GM21390 (cell line): ENCODE data around the gene AMN.

ENCODE experiments used
- ATAC-seq: cut with Tn5 transposase; IDR thresholded peaks from one replicate; pipeline ENCODE4 v1.9.1; 2021; ENCODE audit not compliant: unreplicated experiment

The AMN gene

DNA sequence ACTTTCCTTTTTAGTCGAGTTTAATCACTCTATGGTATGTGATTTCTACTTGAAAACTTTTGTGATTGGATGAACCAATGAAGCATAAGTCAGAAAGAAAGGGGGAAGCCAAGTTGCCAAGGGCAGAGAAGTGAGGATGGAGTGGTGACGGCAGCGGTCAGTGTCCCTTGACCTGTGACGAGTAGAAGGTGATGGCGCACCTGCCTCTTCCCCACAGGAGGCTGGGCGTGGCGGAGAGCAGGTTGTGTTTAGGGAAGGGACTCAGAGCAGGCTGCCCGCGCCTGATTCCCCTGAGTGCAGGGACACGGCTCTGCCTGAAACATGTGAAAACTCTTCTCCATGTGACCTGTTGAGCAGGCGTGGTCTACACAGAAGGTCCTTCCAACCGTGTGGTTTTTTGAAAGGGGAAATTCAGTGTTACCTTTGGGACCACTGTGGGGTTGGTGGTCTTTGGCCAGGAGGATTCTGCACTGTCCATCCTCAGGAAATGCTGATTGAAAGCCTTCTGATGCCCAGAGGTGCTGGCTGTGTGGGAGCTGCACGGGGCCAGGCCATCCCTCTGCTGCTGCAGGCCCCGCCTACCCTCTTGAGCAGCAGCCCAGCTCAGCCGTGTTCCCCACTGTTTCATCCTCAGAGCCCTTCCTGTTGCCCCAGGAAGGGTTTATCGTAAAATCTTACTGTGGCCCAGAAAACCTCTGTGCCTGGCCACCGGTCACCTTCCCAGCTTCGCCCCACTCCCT, 23.5 kb upstream of the AMN start:
- no peak for ATAC-seq

DNA sequence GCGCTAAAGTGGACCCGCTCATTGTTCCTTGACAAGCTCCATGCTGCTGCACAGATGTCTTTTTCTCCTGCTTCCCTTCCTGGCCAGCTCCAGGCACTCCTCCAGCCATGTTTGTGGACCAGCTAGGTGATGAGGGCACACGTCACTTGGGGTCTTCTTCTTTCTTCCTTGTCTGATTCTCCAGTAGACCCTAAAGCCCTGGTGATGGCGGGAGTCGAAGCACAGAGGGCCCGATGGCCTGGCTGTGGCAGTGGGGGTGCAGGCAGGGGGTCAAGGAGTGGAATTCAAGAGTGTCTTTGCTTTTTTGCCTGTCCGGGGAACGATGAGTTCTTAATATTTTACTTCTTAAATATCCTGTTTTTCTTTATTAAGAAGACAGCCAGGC, 23.0 kb upstream of the AMN start:
- no peak for ATAC-seq

DNA sequence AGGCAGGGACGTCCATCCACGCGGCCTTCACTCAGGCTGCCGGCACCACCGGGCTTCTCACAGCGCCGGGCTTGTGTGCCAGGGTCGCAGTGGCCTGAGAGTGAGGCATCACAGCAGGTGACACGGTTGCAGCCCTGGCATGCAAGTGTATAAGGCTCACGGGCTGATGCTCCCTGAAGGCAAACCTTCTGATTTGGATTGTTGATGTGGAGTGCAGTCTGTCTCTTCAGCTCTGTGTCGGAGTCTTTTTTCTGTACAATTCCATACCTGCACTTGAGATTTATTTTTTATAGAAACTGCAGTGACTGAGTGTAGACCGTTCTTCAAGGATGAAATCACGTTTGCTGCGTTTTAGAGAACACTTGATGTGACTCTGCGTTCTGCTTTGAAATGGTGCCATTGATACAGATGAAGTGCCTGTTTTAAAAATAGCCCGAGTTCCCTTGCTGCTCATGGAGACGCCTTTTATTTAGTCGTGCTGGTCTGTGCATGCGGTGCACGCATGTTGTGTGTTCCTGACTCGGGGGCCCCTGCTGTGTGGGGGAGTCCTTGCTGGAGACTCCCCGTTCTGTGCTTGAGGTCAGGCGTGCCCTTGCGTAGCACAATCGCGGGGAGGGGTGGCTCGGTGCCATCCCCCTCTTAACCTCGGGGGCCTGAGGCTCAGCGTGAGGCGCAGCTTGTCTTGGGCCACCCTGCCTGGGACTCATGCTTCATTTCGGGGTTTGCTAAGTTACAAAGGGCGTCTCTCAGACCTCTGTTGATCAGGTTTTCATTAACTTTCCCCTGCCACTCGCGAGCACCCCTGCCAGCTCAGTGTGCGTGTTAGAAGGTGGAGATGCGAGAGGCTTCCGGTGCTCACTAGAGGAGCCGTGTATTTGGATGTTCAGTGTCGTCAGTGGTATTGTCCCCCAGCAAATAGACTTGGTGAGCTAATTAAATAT, 21.6 kb upstream of the AMN start:
- peak; percentile 62 for ATAC-seq

DNA sequence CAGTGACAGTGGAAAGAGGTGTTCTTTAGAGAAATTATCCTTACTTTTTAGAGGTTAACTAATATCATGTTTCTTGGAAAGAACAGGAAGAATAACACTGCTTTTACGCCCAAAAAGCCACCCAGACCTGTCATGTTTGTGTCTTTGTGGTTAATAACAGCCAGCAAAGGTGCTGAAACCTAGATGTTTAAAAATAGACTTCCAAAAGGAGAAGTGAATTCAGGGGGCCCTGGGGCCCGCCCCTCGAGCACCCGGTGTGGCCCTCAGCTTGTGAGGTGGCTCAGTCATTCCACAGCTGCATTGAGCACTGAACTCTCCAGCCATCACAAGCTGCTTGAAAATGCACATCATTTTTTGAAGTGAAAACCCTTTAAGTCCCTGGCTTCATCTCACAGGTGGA, 20.8 kb upstream of the AMN start:
- peak; percentile 83 for ATAC-seq

DNA sequence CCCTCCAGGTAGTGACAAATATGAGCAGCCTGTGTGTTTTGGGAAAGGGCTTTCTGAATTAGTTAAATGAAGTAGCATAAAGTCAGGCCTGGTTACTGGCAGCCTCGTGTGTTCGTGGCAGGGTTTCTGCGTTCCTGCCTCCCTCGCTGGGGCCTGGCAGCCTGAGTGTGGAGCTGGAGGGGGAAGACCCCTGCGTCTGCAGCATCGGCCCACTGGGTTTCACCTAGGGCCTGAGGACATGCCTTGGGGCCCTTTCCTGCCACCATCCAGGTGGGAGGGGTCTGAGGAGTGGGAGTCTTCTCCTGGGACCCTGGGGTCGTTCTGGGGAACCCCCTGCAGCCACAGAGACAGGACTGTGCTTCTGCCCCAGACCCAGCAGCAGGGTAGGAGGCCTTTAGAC, 20.4 kb upstream of the AMN start:
- ATAC-seq = peak; percentile 5

DNA sequence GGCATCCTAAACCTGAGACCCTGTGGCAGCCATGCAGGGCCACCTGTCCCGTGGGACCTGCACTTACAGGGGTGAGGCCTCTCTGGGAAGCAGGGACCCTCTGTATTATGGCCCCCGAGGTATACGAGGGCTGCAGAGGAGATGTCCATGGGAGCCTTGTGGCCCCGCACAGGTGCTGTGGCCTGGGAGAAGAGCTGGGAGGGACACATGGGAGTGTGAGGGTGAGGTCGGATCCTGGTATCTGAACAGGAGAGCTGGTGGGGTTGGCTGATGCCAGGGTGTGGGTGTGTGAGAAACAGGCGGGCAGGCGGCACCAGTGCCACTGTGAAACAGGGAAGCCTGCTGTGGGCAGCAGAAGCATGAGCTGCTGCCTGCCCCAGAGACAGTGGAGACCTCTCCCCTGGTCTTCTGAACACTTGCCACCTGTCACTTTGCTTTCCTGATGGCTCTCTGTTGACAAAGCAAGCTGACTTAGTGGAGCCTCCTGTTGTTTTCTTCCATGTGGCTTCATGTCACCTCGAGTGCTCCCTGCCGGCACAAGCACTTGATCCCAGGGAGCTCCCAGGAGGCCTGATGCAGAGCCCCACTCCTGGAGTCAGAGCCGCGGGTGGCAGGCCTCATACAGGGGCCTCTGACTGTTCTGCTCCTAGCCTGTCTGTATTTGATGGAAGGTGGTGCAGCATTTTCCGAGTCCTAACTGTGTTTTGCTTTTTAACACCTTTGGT, 19.8 kb upstream of the AMN start:
- no peak for ATAC-seq

DNA sequence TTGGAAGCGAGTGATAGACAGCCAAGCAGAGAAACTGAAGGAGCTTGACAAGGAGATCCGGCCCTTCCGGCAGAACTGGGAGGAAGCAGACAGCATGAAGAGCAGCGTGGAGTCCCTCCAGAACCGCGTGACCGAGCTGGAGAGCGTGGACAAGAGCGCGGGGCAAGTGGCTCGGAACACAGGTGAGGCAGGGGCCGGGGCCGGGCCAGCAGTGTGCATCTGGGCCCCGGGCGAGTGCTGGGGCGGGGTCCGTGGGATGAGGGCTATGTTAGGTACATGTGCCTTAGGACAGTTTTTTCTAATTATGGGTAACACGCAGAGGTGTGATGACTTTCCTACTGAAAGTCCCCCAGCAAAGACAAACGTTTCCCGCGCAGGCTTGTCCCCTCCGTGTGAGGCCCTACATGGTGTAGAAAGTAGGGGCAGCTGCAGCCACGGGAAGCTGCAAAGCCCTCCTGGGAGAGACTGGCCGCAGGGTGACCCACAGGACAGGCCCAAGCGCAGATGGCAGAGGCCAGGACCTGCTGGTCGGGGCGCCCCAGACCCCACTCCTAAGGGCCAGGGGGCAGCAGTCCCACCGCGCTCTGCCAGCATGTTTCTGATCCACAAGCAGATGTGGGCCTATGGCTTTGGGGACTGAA, 19.1 kb upstream of the AMN start:
- no peak for ATAC-seq

DNA sequence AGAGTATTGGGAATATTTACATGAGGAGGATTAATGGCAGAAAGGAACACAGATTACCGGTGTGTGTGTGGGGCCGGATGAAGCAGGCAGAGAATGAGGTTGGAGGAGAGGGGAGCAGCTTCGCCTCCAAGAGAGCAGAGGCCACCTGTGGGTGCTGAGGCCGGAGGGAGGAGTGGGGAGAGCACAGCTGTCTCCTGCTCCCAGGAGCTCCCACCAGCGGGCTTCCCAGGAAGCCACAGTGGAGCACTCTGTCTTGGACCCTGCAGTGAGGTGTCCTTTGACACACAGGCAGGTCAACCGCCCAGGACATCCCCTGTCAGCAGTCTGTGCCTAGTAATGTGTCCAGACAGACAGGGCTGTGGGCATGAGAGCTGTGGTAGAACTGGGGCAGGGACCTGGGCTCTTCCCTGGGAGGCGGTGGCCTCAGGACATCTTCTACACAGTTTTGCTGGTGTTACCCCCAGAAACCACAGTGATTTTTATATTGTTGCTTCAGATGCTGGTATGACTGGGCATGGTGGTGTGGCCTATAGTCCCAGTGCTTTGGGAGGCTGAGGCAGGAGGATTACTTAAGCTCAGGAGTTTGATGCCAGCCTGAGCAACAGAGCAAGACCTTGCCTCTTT, 18.5 kb upstream of the AMN start:
- no peak for ATAC-seq

DNA sequence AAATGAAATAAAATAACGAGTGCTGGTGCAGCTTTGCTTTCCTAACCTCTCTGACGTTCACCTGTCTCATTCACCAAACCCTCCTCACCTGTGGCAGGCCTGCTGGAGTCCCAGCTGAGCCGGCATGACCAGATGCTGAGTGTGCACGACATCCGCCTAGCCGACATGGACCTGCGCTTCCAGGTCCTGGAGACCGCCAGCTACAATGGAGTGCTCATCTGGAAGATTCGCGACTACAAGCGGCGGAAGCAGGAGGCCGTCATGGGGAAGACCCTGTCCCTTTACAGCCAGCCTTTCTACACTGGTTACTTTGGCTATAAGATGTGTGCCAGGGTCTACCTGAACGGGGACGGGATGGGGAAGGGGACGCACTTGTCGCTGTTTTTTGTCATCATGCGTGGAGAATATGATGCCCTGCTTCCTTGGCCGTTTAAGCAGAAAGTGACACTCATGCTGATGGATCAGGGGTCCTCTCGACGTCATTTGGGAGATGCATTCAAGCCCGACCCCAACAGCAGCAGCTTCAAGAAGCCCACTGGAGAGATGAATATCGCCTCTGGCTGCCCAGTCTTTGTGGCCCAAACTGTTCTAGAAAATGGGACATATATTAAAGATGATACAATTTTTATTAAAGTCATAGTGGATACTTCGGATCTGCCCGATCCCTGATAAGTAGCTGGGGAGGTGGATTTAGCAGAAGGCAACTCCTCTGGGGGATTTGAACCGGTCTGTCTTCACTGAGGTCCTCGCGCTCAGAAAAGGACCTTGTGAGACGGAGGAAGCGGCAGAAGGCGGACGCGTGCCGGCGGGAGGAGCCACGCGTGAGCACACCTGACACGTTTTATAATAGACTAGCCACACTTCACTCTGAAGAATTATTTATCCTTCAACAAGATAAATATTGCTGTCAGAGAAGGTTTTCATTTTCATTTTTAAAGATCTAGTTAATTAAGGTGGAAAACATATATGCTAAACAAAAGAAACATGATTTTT, 17.1 kb upstream of the AMN start:
- no peak for ATAC-seq

DNA sequence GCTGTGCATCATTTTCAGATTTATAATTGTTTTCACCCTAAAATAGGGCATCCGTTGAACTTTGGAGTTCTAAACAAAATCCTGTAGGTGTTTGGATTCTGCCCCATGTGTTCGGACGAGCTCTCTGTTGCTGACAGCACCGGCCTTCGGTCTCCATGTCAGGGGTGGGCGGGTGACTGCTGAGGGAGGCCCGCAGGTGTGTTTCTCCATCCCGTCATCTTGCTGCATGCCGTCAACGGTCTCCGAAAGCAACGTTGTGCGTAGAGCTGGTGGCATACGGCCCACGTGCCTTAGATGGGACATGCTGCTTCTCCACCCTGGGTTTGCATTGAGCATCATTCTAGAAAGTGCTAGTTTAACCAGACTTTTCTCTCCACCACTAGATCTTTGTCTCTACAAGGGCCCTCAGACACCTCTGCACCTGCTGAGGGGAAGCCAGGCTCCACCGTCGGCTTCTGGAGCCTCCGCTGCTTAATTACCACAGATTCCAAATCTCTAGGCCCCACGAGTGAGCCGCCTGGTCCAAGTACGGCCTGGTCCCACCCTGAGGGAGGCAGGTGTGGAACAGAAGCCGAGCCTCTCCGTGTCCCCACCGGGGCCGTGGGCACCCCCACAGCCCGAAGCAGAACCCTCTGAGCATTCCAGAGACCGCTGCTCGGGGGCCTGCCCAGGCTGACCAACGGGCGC, 15.7 kb upstream of the AMN start:
- ATAC-seq = no peak

DNA sequence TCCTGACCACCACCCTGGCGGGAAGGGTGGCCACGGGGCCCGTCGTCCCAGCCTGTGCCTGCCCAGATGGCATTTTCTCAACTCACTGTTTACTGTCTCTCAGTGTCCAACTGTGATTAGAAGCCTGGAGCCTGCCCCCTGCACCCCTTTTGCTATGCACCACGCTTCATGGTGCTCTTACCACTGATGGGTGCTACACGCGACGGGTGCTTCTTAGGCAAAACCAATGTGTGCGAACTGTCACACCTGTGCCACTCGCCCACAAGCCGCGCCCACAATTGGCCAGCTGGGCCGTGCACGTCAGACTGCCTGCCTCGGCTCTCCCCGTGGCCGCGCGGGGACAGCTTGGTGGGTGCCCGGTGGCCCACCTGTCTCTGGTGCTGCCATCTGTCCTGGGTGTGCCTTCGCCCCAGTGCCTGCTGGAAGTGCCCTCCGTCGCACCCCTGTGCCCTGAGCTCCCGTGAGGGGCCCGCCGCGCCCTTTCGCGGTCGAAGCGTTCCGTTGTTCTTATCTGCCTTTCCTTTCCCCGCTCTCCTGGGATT, 15.1 kb upstream of the AMN start:
- ATAC-seq = no peak

DNA sequence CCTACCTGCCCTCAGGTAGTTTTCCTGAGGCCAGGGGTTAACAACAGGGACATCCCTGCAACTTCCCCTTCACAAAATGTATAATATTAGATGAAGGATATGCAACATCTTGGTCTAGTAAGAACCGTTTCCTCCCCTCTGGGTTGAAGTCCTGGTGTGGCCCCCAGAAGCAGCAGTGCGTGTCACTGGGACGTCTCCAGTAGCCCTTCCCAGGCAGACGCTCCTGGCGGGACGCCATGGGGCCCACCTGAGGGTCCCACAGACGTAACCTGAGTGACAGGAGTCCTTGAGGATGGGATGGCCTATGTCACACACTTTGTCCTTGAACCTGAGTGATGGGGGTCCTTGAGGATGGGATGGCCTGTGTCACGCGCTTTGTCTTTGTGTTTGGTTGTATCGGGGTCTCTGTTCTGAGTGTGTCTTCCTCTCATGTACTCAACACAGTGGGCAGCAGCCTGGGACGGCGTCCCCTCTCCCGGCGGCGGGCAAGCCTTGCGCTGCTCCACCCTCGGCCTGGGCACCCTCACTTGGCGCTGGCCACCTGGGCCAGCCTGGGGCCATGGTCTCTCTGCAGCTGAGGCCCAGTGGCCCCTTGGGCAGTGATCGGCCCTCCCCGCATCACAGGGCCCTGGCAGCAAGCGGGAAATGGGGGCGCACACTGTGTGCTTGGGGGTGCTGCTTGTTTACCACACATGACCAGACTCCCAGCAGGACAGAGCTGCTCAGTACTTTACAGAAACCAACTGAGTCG, 14.3 kb upstream of the AMN start:
- no peak for ATAC-seq

DNA sequence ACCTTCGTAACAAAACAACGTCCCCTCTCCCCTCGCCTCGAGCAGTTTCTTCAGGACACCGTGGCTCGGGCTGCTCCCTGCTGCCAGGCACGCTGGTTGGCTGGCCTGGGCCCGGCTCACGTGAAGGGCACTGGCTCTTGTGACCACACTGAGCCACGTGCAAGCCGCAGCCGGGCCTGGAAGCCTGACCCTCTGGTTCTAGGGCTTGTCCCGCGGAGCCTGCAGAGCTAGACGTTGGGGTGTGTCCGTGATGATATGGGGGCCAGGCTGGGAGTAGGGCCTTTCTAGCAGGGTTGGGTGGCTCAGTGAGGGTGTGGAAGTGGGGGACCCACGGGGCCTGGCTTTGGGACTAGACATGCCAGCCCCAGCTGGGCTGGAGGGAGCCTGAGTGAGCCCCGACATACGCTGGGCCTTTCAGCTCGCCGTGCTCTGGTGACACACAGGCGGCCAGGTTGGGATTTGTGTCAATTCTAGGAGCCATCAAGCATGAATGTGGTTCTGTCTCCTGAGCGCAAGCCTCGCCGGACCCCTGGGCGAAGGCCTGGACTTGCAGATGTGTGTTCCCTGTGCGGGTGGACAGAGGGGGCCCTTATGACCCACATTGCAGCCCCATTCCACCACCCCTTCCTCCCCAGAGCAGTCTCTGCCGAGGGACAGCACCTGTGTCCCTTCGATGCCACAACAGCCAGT, 13.6 kb upstream of the AMN start:
- no peak for ATAC-seq

DNA sequence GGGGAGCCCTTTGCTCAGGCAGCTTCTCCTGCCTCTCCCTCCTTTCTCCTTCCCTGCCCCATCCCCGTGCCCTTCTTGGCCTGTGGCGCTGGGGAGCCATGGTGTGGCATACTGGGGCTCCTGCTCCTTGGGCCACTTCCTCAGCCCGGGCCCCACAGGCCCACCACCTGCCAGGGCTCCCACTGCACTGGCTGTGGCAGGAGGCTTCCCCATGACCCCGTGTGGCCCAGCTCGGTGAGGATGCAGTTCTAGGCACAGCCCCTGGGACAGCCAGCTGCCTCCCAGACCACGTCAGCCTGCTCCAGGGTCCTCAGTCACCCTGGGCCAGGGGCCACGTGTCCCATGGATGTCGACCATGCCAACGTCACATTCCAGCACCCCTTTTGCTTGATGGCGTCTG, 13.0 kb upstream of the AMN start:
- ATAC-seq = no peak

DNA sequence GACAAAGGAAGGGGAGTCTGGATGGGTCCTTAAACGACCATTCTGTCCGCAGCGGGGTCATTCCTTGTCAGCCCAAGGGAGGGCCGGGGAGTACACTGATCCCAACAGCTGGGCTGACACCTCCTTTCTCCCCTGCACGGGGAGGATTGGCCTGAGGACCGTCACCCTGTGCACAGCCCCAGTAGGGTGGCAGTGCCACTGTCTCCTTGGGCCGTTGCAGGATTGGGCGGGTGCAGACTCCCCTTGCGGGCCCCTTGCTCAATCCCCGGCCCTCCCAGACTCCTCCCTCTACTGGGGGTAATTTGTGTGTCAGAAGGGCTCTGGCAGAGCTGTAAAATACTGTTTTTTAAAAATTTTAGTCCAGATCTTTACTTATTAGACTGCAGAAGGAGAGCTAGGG, 12.6 kb upstream of the AMN start:
- ATAC-seq = no peak

DNA sequence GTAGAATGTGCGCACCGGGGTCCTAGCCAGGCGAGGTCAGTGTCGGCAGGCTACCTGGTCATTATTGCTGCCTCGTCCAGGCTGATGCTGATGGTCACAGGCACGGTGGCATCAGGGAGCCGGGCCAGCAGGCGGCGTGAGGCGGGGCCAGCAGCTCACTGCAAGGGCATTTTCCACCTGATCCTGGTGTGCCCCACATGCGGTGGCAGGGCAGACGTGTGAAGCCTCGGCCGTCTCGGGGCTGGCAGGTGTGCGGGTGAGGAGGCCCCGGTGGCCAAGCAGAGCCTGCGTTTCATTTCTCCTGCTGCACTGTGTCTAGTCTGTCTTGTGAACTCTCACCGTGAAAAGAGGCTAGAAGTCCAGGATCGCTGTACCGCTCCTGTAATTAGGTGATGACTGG, 12.0 kb upstream of the AMN start:
- no peak for ATAC-seq

DNA sequence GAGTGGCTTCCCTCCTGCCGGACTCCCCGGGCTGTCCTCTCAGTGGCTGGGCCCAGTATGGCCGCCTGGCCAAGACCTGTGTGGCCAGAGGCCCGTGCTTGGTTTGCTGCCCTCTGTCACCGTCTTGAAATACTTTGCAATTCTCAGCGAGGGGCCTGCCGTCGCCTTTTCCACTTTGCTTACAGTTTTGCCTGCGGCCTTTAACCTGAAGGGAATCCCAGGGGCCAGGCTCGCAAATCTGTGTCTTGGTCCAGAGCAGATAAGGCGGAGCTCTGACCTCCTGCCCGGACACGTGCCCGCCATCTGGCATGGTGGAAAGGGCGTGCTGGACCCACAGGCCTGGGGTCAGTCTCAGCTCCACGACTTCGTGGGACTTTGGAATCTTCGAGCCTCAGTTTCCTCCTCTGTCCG, 10.9 kb upstream of the AMN start:
- ATAC-seq = no peak
